NCI-H1048 (cell line): ENCODE results near the gene CFAP221.

Source experiments
- DNase-seq: peaks from one replicate; lab custom pipeline; 2025; lab: John Stamatoyannopoulos, UW

The CFAP221 gene

DNA sequence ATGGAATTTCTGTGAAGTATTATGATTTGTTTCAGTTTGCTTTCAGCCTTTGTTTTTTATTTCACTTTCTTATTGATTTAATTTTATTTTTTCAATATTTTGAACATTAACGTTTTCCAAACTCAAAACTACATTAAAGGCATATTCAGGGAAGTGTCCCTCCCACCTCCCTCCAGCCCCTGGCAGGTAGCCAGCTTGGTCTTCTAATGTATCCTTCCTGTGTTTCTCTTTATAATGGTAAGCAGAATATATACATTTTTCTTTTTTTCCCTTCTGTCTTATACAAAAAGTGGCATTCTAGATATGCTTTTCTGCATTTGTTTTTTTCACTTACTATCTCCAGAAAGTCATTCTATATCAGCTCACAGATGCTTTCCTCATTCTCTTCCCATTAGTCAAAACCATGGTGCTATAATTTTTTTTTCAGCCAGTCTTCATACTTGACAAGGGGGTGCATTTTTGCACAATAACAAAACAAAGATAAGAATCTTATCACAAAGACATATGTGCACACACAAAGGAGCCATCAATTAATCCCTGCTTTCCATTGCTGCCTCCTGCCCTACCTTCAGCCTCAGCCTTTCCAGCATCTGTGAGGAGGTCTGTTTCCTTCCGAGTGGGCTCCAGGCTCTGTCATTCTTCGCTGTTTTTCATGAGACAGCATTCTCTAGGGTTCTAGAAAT is 101.1 kb downstream of the CFAP221 start:
- DNase-seq, result no peak

DNA sequence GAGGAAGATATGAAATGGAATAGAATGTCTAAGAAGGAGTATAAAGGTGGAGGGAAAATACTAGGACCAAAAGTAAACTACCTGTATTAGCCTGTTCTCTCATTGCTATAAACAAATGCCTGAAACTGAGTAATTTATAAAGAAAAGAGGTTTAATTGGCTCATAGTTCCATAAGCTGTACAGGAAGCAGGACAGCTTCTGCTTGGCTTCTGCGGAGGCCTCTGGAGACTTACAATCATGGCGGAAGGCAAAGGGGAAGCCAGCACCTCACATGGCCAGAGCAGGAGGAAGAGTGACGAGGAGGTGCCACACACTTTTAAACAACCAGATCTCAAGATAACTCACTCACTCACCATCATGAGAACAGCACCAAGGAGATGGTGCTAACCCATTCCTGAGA is 101.9 kb downstream of the CFAP221 start:
- no peak for DNase-seq

GRCh38 chr2:119647440-119648169 is 103.4 kb downstream of the CFAP221 start:
- no peak for DNase-seq

DNA sequence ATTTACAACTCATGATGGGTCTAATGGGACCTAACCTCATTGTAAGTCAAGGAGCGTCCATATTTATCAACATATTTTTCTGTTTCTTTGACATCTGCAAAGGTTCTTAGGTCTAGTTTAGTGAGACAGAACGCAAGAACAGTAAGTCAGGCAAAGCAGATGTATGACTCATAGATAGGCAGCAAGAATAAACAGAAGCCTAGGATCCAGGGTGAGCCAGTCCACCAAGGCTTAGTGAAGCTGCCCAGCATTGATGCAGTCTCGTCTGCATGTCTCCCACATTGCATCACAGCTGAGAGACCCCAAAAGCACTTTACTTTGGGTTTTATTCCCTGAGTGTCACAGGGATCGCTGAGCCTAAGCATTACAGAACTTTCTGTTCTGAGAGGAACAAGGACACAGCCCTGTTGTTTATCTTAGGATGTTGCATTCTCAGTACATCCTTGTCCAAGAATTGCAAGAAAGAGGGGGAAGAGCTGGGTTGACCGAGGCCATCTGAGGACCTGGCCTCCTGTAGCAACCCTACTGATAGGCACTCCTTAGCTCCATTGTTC is 105.2 kb downstream of the CFAP221 start:
- DNase-seq, result no peak

DNA sequence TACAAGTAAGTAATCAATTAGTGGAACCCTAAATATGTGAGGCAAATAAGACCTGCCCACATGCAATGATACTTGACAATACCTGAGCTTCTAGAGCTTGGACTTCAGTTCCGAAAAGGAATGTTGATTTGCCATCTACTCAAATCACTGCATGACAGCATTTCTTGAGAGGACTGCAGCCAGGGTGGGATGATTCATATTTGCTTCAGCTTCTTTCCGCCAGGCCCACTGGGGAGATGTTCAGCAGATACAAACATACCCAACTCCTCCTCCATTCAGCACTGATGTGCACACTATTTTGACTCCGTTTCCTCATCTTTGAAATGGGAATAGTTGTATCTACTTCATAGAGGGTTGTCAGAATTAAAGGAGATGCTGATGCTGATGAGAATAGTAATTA is 106.0 kb downstream of the CFAP221 start:
- DNase-seq, result no peak

- no peak for DNase-seq
Observed at GRCh38 chr2:119650846-119651370, 106.7 kb downstream of the CFAP221 start.

GRCh38 chr2:119657466-119658145 is 113.4 kb downstream of the CFAP221 start:
- no peak for DNase-seq

DNA sequence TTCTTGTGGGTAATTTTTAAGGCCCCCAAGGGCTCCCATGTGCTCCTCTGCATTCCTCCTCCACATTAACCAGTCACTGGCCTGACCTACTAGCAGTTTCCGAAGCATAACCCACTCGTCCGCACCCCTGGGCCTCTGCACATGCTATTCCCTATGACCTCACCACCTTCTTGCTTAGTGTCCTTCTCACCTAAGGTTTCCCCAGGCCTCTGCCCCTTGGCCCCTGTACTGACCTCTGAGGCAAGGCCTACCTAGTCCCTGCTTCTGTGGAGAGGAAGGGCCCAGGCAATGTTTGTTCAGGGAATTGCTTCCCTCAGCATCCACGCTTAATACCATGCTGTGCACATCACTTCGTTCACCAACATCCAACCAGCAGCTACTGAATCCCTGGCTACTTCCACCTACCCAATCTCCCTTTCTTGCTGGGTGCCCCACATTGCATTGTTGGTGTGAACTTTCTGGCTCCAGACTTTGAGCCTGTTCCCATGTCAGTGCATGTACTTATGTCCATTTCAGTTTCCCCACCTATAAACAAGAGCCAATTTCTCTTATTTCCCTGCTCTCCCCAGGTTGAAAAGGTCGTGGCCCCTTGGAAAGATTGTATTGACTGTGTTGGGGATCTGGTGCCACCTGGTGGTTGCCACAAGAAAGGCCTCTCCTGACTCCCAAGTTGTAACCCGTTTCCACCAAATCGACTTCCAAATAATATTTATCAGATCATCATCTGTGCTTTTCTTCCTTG is 115.5 kb downstream of the CFAP221 start:
- DNase-seq, result no peak

- no peak for DNase-seq
Observed at GRCh38 chr2:119660343-119660658, 116.1 kb downstream of the CFAP221 start.

DNA sequence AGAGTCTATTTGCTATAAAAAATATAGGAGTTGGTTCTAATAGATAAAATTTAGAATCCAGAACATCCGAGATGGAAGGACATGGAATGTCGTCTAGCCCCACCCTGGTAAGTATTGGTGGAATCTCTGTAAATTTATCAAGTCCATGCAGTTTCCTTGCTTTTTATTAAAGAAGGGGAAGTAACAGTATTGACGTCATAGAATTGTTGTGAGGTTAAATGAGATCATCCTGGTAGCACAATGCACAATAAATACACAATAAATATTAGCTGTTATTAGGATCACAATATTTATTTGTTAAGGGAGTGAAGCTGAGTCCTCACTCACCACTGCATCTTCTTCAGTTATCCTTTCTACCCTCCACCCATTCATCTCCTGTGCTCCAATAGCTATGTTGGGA is 118.0 kb downstream of the CFAP221 start:
- DNase-seq, result no peak

- DNase-seq, result no peak
Observed at GRCh38 chr2:119668546-119668945, 124.3 kb downstream of the CFAP221 start.

- no peak for DNase-seq
Observed at GRCh38 chr2:119671016-119671415, 126.8 kb downstream of the CFAP221 start.

DNA sequence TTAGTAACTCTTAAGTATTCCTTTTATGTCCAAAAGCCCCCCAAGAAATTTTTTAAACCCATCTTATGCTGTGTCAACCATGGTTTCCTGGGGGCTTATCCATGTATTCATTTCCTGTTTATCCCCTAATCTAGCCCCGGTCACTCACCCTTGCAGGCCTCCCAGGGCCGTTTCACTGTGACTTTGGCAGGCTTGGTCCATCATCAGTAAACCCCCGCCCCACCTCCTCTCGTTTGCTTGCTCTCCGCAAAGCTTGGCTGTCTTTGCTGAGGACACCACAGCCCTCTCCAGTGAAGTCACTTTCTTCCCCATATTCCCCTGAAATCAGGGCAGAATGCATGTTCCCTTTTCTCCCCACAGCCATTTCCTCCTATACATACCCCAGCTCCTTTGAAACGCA is 127.5 kb downstream of the CFAP221 start:
- DNase-seq, result no peak

DNA sequence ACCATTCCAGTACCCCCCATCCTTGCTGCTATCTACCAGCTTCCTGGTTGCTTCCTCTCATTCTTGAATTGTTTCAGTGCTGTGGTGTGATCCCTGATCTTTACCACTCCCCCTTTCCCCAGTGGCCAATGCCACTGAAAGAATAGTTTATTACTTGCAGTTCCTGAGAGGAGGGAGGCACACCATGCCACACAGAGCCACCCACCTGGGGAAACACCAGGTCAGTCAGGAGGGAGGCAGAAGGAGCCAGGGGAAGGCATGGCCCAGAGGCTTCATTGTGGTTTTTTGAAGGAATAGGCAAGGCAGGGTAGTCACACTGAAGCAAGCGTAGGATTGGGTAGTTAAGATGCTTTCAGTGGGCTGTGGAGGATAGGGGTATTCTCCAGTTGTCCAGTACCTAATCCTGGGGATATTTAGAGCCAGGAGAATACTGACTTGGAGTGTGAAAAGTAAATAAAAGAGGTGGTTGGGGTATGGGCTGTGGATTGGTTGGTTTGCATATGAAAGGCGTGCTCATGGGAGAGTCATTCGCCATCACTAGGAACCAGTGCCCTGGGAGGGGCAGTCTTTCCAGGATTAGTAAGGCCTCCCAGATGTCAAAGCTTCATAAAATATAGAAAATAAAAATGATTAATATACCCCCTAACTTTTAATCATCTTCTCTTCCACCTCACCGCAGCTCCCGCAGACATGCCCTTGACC is 128.1 kb downstream of the CFAP221 start:
- DNase-seq, result no peak

DNA sequence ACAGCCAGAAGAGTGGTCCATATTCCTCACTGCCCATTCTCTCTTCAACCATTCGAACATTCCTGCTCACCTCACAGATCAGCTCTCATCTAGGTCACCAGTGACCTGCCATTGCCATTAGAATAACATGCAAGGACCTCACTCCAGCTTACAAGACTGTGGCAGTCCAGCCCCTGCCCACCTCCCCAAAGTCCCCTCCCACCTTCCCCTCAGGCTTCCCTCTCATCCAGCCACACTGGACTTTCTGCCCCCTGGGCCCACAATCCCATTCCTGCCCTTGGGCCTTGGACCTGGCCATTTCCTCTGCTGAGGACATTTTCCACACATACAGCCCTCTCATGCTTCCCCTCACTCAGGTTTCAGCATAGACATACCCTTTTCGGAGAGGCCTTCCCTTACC is 129.5 kb downstream of the CFAP221 start:
- no peak for DNase-seq

GRCh38 chr2:119674711-119675500 is 130.7 kb downstream of the CFAP221 start:
- no peak for DNase-seq

DNA sequence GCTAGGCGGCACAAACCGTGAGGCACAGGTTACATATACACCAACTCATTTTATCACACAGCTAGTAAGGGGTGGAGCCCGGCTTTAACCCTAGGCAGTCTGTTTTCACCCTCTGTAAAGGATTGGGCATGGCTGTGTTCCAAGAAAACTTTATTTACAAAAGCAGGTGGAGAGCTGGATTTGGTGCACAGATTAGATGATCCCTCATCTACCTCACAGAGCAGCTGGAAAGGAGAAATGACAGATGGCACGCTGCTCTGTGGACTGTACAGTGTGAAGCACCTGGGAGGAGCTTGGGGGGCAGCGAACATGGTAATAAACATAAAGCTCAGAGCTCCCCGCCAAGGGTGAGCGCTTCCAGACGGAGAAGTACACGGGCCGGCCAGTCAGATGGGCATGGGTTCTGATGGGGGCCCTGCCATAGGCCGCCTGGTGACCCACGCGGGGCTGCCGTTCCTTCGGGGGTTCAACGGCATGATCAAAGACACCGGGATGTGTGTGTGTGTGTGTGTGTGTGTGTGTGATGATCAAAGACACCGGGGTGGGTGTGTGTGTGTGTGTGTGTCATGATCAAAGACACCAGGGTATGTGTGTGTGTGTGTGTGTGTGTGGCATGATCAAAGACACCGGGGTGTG is 133.9 kb downstream of the CFAP221 start:
- DNase-seq, result no peak

- no peak for DNase-seq
Observed at GRCh38 chr2:119679526-119679837, 135.2 kb downstream of the CFAP221 start.

DNA sequence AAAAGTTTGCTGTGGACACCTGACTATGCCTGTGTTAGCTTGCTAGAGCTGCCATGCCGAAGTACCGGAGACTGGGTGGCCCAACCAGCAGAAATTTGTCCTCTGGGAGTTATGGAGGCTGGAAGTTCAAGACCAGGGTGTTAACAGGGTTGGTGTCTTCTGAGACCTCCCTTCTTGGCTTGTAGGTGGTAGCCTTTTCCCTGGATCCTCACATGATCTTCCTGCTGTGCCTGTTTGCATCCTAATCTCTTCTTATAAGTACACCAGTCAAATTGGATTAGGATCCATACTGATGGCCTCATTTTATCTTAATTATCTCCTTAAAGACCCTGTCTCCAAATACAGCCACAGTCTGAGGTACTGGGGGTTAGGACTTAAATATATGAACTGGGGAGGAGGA is 135.6 kb downstream of the CFAP221 start:
- no peak for DNase-seq

DNA sequence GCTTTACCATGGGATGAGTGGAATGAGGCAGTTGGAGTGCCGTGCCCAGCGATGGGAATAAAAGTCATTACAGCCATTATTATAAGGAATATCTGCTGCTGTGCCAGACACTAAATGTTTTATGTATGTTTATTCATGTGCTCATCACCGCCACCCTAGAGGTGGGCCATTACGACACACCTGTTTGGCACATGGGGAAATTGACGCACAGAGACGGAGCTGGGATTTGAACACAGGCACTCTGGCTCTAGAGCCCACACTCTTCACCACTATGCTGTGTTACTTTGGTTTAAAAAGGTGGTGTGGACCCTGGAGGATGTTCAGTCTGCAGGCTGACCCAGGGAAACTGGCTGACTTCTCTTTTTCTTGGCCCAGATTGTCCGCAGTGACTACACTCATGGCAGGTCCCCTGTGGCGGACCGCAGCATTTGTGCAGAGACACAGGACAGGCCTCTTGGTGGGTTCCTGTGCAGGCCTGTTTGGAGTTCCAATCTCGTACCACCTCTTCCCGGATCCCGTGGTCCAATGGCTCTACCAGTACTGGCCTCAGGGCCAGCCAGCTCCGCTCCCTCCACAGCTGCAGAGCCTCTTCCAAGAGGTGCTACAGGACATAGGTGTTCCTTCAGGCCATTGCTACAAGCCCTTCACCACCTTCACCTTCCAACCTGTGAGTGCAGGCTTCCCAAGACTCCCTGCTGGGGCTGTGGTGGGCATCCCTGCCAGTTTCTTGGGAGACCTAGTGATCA is 136.4 kb downstream of the CFAP221 start:
- no peak for DNase-seq
